Measurements from ENCODE around the gene NSUN6.

GRCh38 chr10:18498998-18499397 is 152.4 kb downstream of the NSUN6 start:
- TF ChIP-seq CTCF (IDR thresholded peaks at IDR 0.05) (no peak), ZFX (IDR thresholded peaks at IDR 0.05; ENCODE audit: borderline replicate concordance) (no peak)

Data from 22Rv1 (cell line).